H1 (cell line): Measurements from ENCODE around the gene CACNA1B. TPM values are rescaled to one million over a fixed set of nuclear protein-coding genes. Genes with fewer than 3 reads are reported as not detected.

Experiments
- CTCF ChIA-PET: fragments of 300-600 bp; sonication (Branson Sonifier 250); formaldehyde crosslinking; loops from one replicate; lab custom pipeline; 2021; ENCODE audit not compliant: partially characterized antibody; lab: Charles Lee
- POLR2A ChIA-PET: fragments of 300-600 bp; sonication (Branson Sonifier 250); formaldehyde crosslinking; loops from one replicate; lab custom pipeline; 2021; ENCODE audit warnings: inconsistent platforms; ENCODE audit not compliant: partially characterized antibody; lab: Charles Lee
- DNase-seq, 2 experiments: peaks; one replicate each; pipeline versions ENCODE4 v3.0.0 to v3.0.0-alpha.2; 2010 to 2022; ENCODE audit warnings: low spot score in 2 of 2, low read depth in 1 of 2, mixed read lengths in 1 of 2
- FAIRE-seq: peaks from 2 replicates; lab custom pipeline; 2011; peaks lifted over from hg19 to GRCh38; lab: Jason Lieb, UNC
- H2AFZ ChIP-seq: 2 replicates; pipeline ENCODE4 v1.8.1; 2012; ENCODE audit warnings: low read length, inconsistent platforms
- H2AK5ac ChIP-seq: 2 replicates; pipeline ENCODE4 v1.6.1; 2013; ENCODE audit warnings: low read depth, low read length
- H2BK120ac ChIP-seq: replicated peaks from 2 replicates; pipeline ENCODE3; 2013; ENCODE audit warnings: low read depth, low read length, inconsistent platforms
- H2BK12ac ChIP-seq: 2 replicates; pipeline ENCODE4 v1.6.1; 2013; ENCODE audit warnings: low read depth, low read length
- H2BK15ac ChIP-seq: 2 replicates; pipeline ENCODE4 v1.6.1; 2013; ENCODE audit warnings: low read length
- H2BK20ac ChIP-seq: 2 replicates; pipeline ENCODE4 v1.6.1; 2013; ENCODE audit warnings: low read length
- H2BK5ac ChIP-seq: 2 replicates; pipeline ENCODE4 v1.6.1; 2013; ENCODE audit warnings: low read depth, low read length
- H3K14ac ChIP-seq: 2 replicates; pipeline ENCODE4 v1.6.1; 2013; ENCODE audit warnings: inconsistent platforms; ENCODE audit not compliant: insufficient read length
- H3K18ac ChIP-seq: 2 replicates; pipeline ENCODE4 v1.6.1; 2013; ENCODE audit warnings: low read length; ENCODE audit errors: extremely low read depth
- H3K23ac ChIP-seq: 2 replicates; pipeline ENCODE4 v1.6.1; 2013; ENCODE audit warnings: inconsistent platforms; ENCODE audit not compliant: insufficient read length
- H3K23me2 ChIP-seq: 2 replicates; pipeline ENCODE4 v1.6.1; 2013; ENCODE audit warnings: low read depth, low read length
- H3K27ac ChIP-seq: 2 replicates; pipeline ENCODE4 v1.6.1; 2011; ENCODE audit warnings: low read depth, low read length, inconsistent platforms
- H3K27me3 ChIP-seq, 4 experiments: replicated peaks in 1 of 4; 1 replicate in 1 of 4; 2 replicates in 3 of 4; pipeline versions ENCODE4 v1.6.1 to v1.8.1; 2011 to 2013; ENCODE audit warnings: low read length in 3 of 4, mild to moderate bottlenecking in 3 of 4, inconsistent platforms in 2 of 4, mixed read lengths in 2 of 4, moderate library complexity in 1 of 4; ENCODE audit not compliant: control insufficient read depth in 3 of 4, insufficient read depth in 3 of 4; ENCODE audit errors: extremely low read depth in 1 of 4
- H3K36me3 ChIP-seq, 4 experiments: 2 replicates each; pipeline versions ENCODE4 v1.6.1 to v1.8.1; 2011 to 2013; ENCODE audit warnings: mild to moderate bottlenecking in 4 of 4, low read length in 3 of 4, moderate library complexity in 2 of 4, control low read depth in 1 of 4, inconsistent platforms in 1 of 4; ENCODE audit not compliant: insufficient read depth in 4 of 4, control insufficient read depth in 2 of 4
- H3K4ac ChIP-seq: replicated peaks from 2 replicates; pipeline ENCODE3; 2013; ENCODE audit warnings: low read length, low read depth, mixed read lengths, inconsistent platforms; ENCODE audit not compliant: insufficient read length
- H3K4me1 ChIP-seq, 4 experiments: replicated peaks in 1 of 4; 1 replicate in 1 of 4; 2 replicates in 3 of 4; pipeline versions ENCODE4 v1.6.1 to v1.8.1; 2011 to 2013; ENCODE audit warnings: low read length in 3 of 4, inconsistent platforms in 2 of 4, mixed read lengths in 1 of 4; ENCODE audit not compliant: insufficient read depth in 4 of 4, control insufficient read depth in 3 of 4
- H3K4me2 ChIP-seq, 2 experiments: 2 replicates each; pipeline versions ENCODE4 v1.6.1 to v1.8.1; 2011 to 2013; ENCODE audit warnings: low read depth in 2 of 2, low read length in 2 of 2, control low read depth in 1 of 2, inconsistent platforms in 1 of 2, mild to moderate bottlenecking in 1 of 2; ENCODE audit not compliant: insufficient read depth in 1 of 2
- H3K4me3 ChIP-seq, 4 experiments: fragments of 200-600, 300-600 bp in 1 of 4; sonication (generic), shearing (Covaris generic), sonication (Bioruptor Twin) in 1 of 4; 2 replicates each; pipeline versions ENCODE4 v1.5.1 to v1.8.1; 2011 to 2016; ENCODE audit warnings: low read length in 4 of 4, low read depth in 3 of 4, control low read depth in 2 of 4, inconsistent platforms in 2 of 4, mild to moderate bottlenecking in 2 of 4, mixed read lengths in 1 of 4, moderate library complexity in 1 of 4; ENCODE audit not compliant: insufficient read depth in 2 of 4; ENCODE audit errors: extremely low read depth in 1 of 4
- H3K56ac ChIP-seq: replicated peaks from 2 replicates; pipeline ENCODE3; 2013; ENCODE audit warnings: low read depth, mild to moderate bottlenecking, mixed read lengths, low read length, inconsistent platforms; ENCODE audit not compliant: insufficient read length
- H3K79me1 ChIP-seq: 2 replicates; pipeline ENCODE4 v1.6.1; 2013; ENCODE audit warnings: low read depth, low read length, control low read depth
- H3K79me2 ChIP-seq, 2 experiments: 2 replicates each; pipeline versions ENCODE4 v1.6.1 to v1.8.1; 2012 to 2013; ENCODE audit warnings: low read length in 2 of 2, mild to moderate bottlenecking in 2 of 2, inconsistent platforms in 1 of 2; ENCODE audit not compliant: insufficient read depth in 2 of 2, control insufficient read depth in 1 of 2
- H3K9ac ChIP-seq, 4 experiments: replicated peaks in 1 of 4; 1 replicate in 1 of 4; 2 replicates in 3 of 4; pipeline versions ENCODE4 v1.6.1 to v1.8.1; 2011 to 2013; ENCODE audit warnings: low read depth in 3 of 4, low read length in 3 of 4, control low read depth in 2 of 4, mild to moderate bottlenecking in 2 of 4, moderate library complexity in 2 of 4, inconsistent platforms in 1 of 4; ENCODE audit errors: extremely low read depth in 1 of 4
- H3K9me3 ChIP-seq, 2 experiments: 2 replicates each; pipeline versions ENCODE4 v1.6.1 to v1.8.1; 2012 to 2013; ENCODE audit warnings: mild to moderate bottlenecking in 2 of 2, moderate library complexity in 2 of 2, control low read depth in 1 of 2, inconsistent platforms in 1 of 2, low read depth in 1 of 2, low read length in 1 of 2, mixed read lengths in 1 of 2; ENCODE audit not compliant: insufficient read depth in 2 of 2
- H4K20me1 ChIP-seq, 2 experiments: replicated peaks in 1 of 2; 2 replicates each; pipeline versions ENCODE3 to v1.8.1; 2011 to 2013; ENCODE audit warnings: inconsistent platforms in 2 of 2, low read length in 2 of 2, mild to moderate bottlenecking in 1 of 2; ENCODE audit not compliant: insufficient read depth in 2 of 2, control insufficient read depth in 1 of 2
- H4K5ac ChIP-seq: 2 replicates; pipeline ENCODE4 v1.6.1; 2013; ENCODE audit warnings: low read length, low read depth, mixed read lengths, inconsistent platforms; ENCODE audit not compliant: insufficient read length
- H4K8ac ChIP-seq: 2 replicates; pipeline ENCODE4 v1.8.0; 2013; ENCODE audit warnings: mild to moderate bottlenecking, moderate library complexity, low read length, inconsistent platforms; ENCODE audit not compliant: insufficient read depth; ENCODE audit errors: extremely low read depth
- H4K91ac ChIP-seq: replicated peaks from 2 replicates; pipeline ENCODE3; 2013; ENCODE audit warnings: low read length, mixed read lengths, inconsistent platforms; ENCODE audit not compliant: insufficient read length
- CEBPB ChIP-seq: IDR thresholded peaks from 2 replicates; pipeline ENCODE4 v1.6.1; 2012; ENCODE audit warnings: low read depth, low read length
- CTBP2 ChIP-seq: IDR thresholded peaks from 2 replicates; pipeline ENCODE4 v1.7.0; 2011; ENCODE audit warnings: borderline replicate concordance, mild to moderate bottlenecking, moderate library complexity, mixed read lengths, low read length; ENCODE audit not compliant: insufficient read depth, insufficient read length
- EP300 ChIP-seq, 2 experiments: IDR thresholded peaks; 1 replicate in 1 of 2; 2 replicates in 1 of 2; pipeline ENCODE4 v1.6.1; 2011 to 2012; ENCODE audit warnings: low read depth in 2 of 2, low read length in 2 of 2, mild to moderate bottlenecking in 2 of 2, borderline replicate concordance in 1 of 2, inconsistent platforms in 1 of 2, moderate library complexity in 1 of 2
- GTF2F1 ChIP-seq: IDR thresholded peaks from 2 replicates; pipeline ENCODE4 v1.6.1; 2012; ENCODE audit warnings: low read depth, low read length, improper control_type of control experiment, borderline replicate concordance
- JUND ChIP-seq: IDR thresholded peaks from 2 replicates; pipeline ENCODE4 v1.6.1; 2011; ENCODE audit warnings: mild to moderate bottlenecking, improper control_type of control experiment, low read length
- KDM5A ChIP-seq: fragments of 200-600 bp; IDR thresholded peaks from 2 replicates; pipeline ENCODE4 v1.7.1; 2012; ENCODE audit warnings: mild to moderate bottlenecking, low read length, inconsistent platforms, mixed read lengths
- NANOG ChIP-seq: IDR thresholded peaks from 2 replicates; pipeline ENCODE4 v1.6.1; 2011; ENCODE audit warnings: low read length, low read depth, mild to moderate bottlenecking, inconsistent platforms; ENCODE audit not compliant: insufficient read depth, poor library complexity, severe bottlenecking
- PHF8 ChIP-seq: fragments of 200-600 bp; sonication (generic); conservative IDR thresholded peaks from 2 replicates; pipeline ENCODE4 v1.7.1; 2012; ENCODE audit warnings: low read depth, mild to moderate bottlenecking, inconsistent platforms, low read length, moderate library complexity
- SIN3A ChIP-seq, 2 experiments: IDR thresholded peaks in 1 of 2; conservative IDR thresholded peaks in 1 of 2; 2 replicates each; pipeline ENCODE4 v1.6.1; 2011 to 2012; ENCODE audit warnings: low read length in 2 of 2, improper control_type of control experiment in 1 of 2, low read depth in 1 of 2, mild to moderate bottlenecking in 1 of 2
- SIRT6 ChIP-seq: IDR thresholded peaks from one replicate; pipeline ENCODE4 v1.7.1; 2012; ENCODE audit warnings: low read length, inconsistent platforms
- TAF1 ChIP-seq: IDR thresholded peaks from 2 replicates; pipeline ENCODE4 v1.6.1; 2011; ENCODE audit warnings: mild to moderate bottlenecking, low read depth, low read length
- TBP ChIP-seq: IDR thresholded peaks from 2 replicates; pipeline ENCODE4 v1.6.1; 2011; ENCODE audit warnings: low read depth, low read length, improper control_type of control experiment
- USF2 ChIP-seq: IDR thresholded peaks from 2 replicates; pipeline ENCODE4 v1.6.1; 2011; ENCODE audit warnings: low read length, improper control_type of control experiment
- WGBS, 2 experiments: shearing (Covaris generic) in 1 of 2; methylation state at CpG; one replicate each; pipeline versions ENCODE4 v1.1.6 to v1.1.7; 2013 to 2015; ENCODE audit warnings: low lambda C conversion rate in 2 of 2, mixed read lengths in 2 of 2, inconsistent platforms in 1 of 2, low coverage in 1 of 2, missing lambda C conversion rate in 1 of 2; ENCODE audit not compliant: insufficient replicate concordance in 2 of 2, insufficient coverage in 1 of 2, insufficient read length in 1 of 2; ENCODE audit errors: extremely low coverage in 1 of 2, missing lambda C conversion rate in 1 of 2; 5-methylcytosine and 5-hydroxymethylcytosine counted together
- polyA plus RNA-seq, 7 experiments: library from polyadenylated mRNA; depleted of rRNA in 3 of 7; stranded (reverse) in 5 of 7; unstranded in 2 of 7; fragments of >200 nt in 5 of 7; fragments of 200-250 nt in 2 of 7; gene quantifications; 1 replicate in 5 of 7; 2 replicates in 1 of 7; 4 replicates in 1 of 7; pipeline versions ENCODE4 v1.2.1 to v1.2.3, GENCODE V29; 2011 to 2013; ENCODE audit warnings: missing spikeins in 2 of 7, mixed read lengths in 2 of 7
- total RNA-seq: library from RNA; stranded (reverse); fragmentation: NEBNext Ultra II Directional; extraction: Animal tissue kit (Norgen Biotek cat#: 25700); gene quantifications from 2 replicates; pipeline ENCODE4 v1.2.1, GENCODE V29; 2021

Gene CACNA1B
- total and polyA plus RNA-seq, 2 of the 8 experiments (the other 6 are each of a cell fraction or from before 2014, with no cell fraction given): 1.5 to 5.7 TPM

GRCh38 chr9:138060365-138060764 is 182.8 kb downstream of the CACNA1B start:
- Histone ChIP-seq H2BK12ac (no peak overlapping the region), H4K91ac (no peak overlapping the region), H3K27ac (no peak overlapping the region), H3K9ac (no peak overlapping the region), H3K4ac (no peak overlapping the region), H3K23ac (no peak overlapping the region), H2BK20ac (no peak overlapping the region), H3K4me2 (no peak overlapping the region), H2AFZ (no peak overlapping the region), H3K18ac (no peak overlapping the region), H3K23me2 (no peaks in the 10 kb centered on the region), H2BK5ac (no peak overlapping the region; the same call in 1 of the 2 replicates), H4K20me1 (no peaks in the 10 kb centered on the region), H3K79me2 (no peaks in the 10 kb centered on the region), H2BK15ac (no peak overlapping the region), H3K4me3 (no peak overlapping the region), H2BK120ac (no peak overlapping the region), H3K56ac (no peak overlapping the region), H3K14ac (no peak overlapping the region), H3K9me3 (peaks cover 41 to 75% of the 10 kb centered on the region in 2 experiments), H4K8ac (no peak overlapping the region), H2AK5ac (no peak overlapping the region), H3K36me3 (peaks cover 0 to 10% (median 2%) of the 10 kb centered on the region in 4 experiments; a peak in 3 of 8 replicates), H4K5ac (no peak overlapping the region), H3K79me1 (no peaks in the 10 kb centered on the region), H3K4me1 (no peaks in the 10 kb centered on the region; a peak in 1 of 7 replicates), H3K27me3 (no peaks in the 10 kb centered on the region)
- ChIA-PET CTCF (interaction anchor here (0.6 to 1.9 kb wide), 5 partner anchors 10 to 68 kb away, joined by 3 to 7 read pairs (median 4); no protein-coding TSS in a partner anchor), POLR2A (interaction anchor here (1.0 kb wide), 1 partner anchor 12 kb away, joined by 3 read pairs; no protein-coding TSS in a partner anchor)
- FAIRE-seq (no peak), DNase-seq (no peak)
- WGBS, 2 experiments: 77% methylated on average over 8 of the region's 8 CpGs; no CpG with 5 or more reads in 1 of the 2 experiments
- TF ChIP-seq CEBPB (no peak), TAF1 (no peak), KDM5A (no peak), TBP (no peak), GTF2F1 (no peak), JUND (no peak), NANOG (no peak), SIRT6 (no peak), EP300 (IDR thresholded peaks at IDR 0.05; ENCODE audit: borderline replicate concordance in 1 of 2, low read depth in 2 of 2, low read length in 2 of 2) (no peak), USF2 (no peak), CTBP2 (no peak), SIN3A (conservative IDR thresholded peaks at IDR 0.05 in 1 of 2, IDR thresholded peaks at IDR 0.05 in 1 of 2; ENCODE audit: low read depth in 1 of 2, low read length in 2 of 2) (no peak), PHF8 (no peak)
